Colonic mucosa (tissue), 4 donors: ENCODE data around the gene TMEM232. TPM values are rescaled to one million over a fixed set of nuclear protein-coding genes. Genes with fewer than 3 reads are reported as not detected.

Experiments used
- DNase-seq: peaks from one replicate; pipeline ENCODE4 v3.0.0-alpha.2; 2020
- H3K27ac ChIP-seq: fragments of 200-600 bp; one replicate; pipeline ENCODE4 v1.8.0; 2021
- H3K27me3 ChIP-seq: fragments of 200-600 bp; one replicate; pipeline ENCODE4 v1.8.0; 2021
- H3K36me3 ChIP-seq: fragments of 200-600 bp; one replicate; pipeline ENCODE4 v1.8.0; 2021
- H3K4me1 ChIP-seq: fragments of 200-600 bp; one replicate; pipeline ENCODE4 v1.8.0; 2021; ENCODE audit warnings: mild to moderate bottlenecking
- H3K4me3 ChIP-seq: fragments of 200-600 bp; one replicate; pipeline ENCODE4 v1.8.0; 2021
- H3K9ac ChIP-seq, 2 donors: one replicate each; pipeline ENCODE4 v1.7.0; 2013; ENCODE audit warnings: control low read depth in 2 of 2, low read depth in 2 of 2, low read length in 2 of 2
- H3K9me3 ChIP-seq: fragments of 200-600 bp; one replicate; pipeline ENCODE4 v1.8.0; 2021
- CTCF ChIP-seq: fragments of 200-600 bp; IDR thresholded peaks from one replicate; pipeline ENCODE4 v1.8.0; 2022; ENCODE audit warnings: antibody characterized with exemption, mild to moderate bottlenecking
- intact Hi-C: fragments of 100-400 bp; cut with DNase I; formaldehyde crosslinking; loops from one replicate; pipeline ENCODE4 v1.14.1; 2022
- total RNA-seq, 2 donors: library from RNA; stranded (reverse); fragmentation: NEBNext Ultra II Directional in 1 of 2; extraction: Animal tissue kit (Norgen Biotek cat#: 25700) in 1 of 2; gene quantifications; one replicate each; pipeline ENCODE4 v1.2.1, GENCODE V29; 2021
- donor health status: healthy.
- donor health status: DM: no; HTN: no; CAD: no.
- donor health status: DM: no; HTN: no; CAD: no.

The TMEM232 gene
- total RNA-seq, 2 donors from 2014 or later, result 1.8 to 2.1 TPM

- Histone ChIP-seq H3K27me3 (no peaks in the 10 kb centered on the region), H3K4me3 (no peak overlapping the region), H3K9me3 (no peaks in the 10 kb centered on the region), H3K36me3 (no peaks in the 10 kb centered on the region), H3K4me1 (no peaks in the 10 kb centered on the region), H3K9ac (no peak overlapping the region), H3K27ac (no peak overlapping the region)
- intact Hi-C loops, result no loop called here
- DNase-seq, result no peak
- TF ChIP-seq CTCF, result no peak
Observed at GRCh38 chr5:110631236-110631635, 95.2 kb downstream of the TMEM232 start.

DNA sequence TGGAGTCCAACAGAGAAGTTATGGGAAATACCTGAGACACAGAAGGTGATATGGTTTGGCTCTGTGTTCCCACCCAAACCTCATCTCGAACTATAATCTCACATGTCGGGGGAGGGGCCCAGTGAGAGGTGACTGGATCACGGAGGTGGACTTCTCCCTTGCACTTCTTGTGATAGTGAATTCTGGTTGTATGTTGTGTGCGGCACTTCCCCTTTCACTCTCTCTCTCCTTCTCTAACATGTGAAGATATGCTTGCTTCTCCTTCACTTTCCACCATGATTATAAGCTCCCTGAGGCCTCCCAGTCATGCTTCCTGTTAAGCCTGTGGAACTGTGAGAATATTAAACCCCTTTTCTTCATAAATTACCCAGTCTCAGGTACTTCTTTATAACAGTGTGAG lies 96.1 kb downstream of the TMEM232 start:
- H3K4me1 ChIP-seq, result no peaks in the 10 kb centered on the region
- no peaks in the 10 kb centered on the region for H3K9me3 ChIP-seq
- no peak overlapping the region for H3K27ac ChIP-seq
- no peak overlapping the region for H3K4me3 ChIP-seq
- no peaks in the 10 kb centered on the region for H3K36me3 ChIP-seq
- no peak overlapping the region for H3K9ac ChIP-seq
- H3K27me3 ChIP-seq, result no peaks in the 10 kb centered on the region
- intact Hi-C loops, result no loop called here
- DNase-seq, result no peak
- no peak for TF ChIP-seq CTCF

DNA sequence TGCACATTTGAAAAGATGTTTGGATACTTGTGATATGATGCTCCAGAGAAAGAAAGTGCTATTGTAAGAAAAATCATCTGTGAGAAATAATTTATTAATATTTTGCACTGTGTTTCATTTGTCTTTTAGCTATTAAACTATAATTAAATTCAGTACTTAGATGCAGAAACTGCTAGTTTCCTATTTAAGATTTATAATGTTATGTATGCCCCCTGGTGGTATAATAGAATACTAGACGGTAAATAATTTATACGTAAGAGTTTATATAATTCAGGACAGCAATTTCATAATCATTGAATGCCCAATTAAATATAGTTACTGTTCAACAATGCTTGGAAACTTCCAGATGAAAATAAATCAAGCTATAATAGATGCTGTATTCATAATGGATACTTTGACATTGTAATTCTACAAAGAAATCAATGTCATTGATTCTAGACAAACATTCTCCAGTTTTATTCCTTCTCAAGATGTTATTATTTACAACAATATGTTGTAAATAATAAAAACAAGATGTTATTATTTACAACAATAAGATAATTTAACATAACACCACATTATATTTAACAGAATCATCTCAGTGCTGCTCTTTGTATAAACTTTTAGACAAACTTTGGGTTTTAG lies 101.0 kb downstream of the TMEM232 start:
- DNase-seq, result no peak
- Histone ChIP-seq H3K27me3 (no peaks in the 10 kb centered on the region), H3K9me3 (no peaks in the 10 kb centered on the region), H3K4me3 (no peak overlapping the region), H3K36me3 (no peaks in the 10 kb centered on the region), H3K9ac (no peak overlapping the region), H3K4me1 (no peaks in the 10 kb centered on the region), H3K27ac (no peak overlapping the region)
- peak; percentile 25 for TF ChIP-seq CTCF
- intact Hi-C loops, result no loop called here

GRCh38 chr5:110623874-110624273 lies 102.6 kb downstream of the TMEM232 start:
- no peaks in the 10 kb centered on the region for H3K36me3 ChIP-seq
- no peaks in the 10 kb centered on the region for H3K27me3 ChIP-seq
- H3K9me3 ChIP-seq, result no peaks in the 10 kb centered on the region
- H3K27ac ChIP-seq, result no peak overlapping the region
- H3K9ac ChIP-seq, result no peak overlapping the region
- no peak overlapping the region for H3K4me3 ChIP-seq
- intact Hi-C loops, result no loop called here
- H3K4me1 ChIP-seq, result no peaks in the 10 kb centered on the region
- no peak for TF ChIP-seq CTCF
- no peak for DNase-seq

GRCh38 chr5:110618941-110619340 lies 107.5 kb downstream of the TMEM232 start:
- no peak overlapping the region for H3K4me3 ChIP-seq
- TF ChIP-seq CTCF, result no peak
- H3K4me1 ChIP-seq, result no peaks in the 10 kb centered on the region
- no peak for DNase-seq
- H3K9ac ChIP-seq, result no peak overlapping the region
- no peak overlapping the region for H3K27ac ChIP-seq
- H3K9me3 ChIP-seq, result no peaks in the 10 kb centered on the region
- intact Hi-C loops, result no loop called here
- no peaks in the 10 kb centered on the region for H3K36me3 ChIP-seq
- no peaks in the 10 kb centered on the region for H3K27me3 ChIP-seq
